K562 treated with DMSO at 1 percent for 24 hours (cell line): Measurements from ENCODE around the gene KRT80. TPM values are rescaled to one million over a fixed set of nuclear protein-coding genes. Genes with fewer than 3 reads are reported as not detected.

Experiments
- total RNA-seq: library from RNA; unstranded; fragments of 300-600 nt; gene quantifications from 2 replicates; pipeline ENCODE4 v1.2.3, GENCODE V29; 2022; ENCODE audit warnings: low read depth; ENCODE audit not compliant: insufficient read depth

KRT80 gene
- total RNA-seq: not detected in 2 replicates

DNA sequence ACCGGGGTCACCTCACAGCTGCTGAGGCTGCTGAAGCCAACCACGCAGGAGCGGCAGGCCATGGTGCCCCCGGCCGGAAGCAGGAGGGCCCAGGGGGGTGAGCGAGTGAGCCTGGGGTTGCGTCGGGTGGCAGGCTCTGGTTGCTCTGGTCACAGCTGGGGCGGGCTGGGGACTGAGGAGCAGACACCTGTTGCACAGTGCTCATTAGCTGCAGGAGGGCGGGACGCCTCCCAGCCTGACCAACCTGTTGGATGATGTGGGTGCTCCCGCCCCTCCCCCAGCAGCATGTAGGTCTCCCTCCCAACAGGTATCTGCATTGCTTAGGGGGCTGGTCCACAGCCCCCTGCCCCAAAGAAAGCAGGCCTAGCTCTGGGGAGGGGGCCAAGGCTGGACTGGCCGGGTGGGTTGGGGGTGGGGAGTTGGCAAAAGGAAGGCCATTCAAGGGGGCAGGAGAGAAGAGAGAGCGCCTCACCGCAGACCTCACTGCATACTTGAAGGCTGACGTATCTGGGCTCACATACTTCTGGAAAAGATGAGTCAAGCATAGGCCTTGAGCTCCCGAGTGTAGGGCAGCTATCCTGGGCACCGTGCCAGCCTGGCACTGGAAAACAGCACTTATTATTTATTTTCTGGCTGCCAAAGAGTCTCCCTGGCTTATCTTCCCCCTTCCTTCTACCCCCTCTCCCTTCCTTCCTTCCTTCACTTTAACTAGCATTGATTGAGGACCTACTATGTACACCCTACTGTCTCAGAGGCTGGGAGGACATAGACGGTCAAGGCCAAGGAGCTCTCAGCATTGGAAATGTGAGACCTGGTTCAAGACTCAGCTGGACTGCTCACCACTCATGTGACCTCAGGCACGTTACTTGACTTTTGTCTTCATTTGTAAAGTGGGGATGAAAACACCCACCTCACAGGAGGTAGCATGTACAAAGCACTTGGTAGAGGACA lies at the start of gene KRT80:
TSS of gene KRT80 (minus strand) at position 174 of the 951 bp plus-strand sequence. CDS start at position 62, 112 bp downstream.

GRCh38 chr12:52232674-52233461 lies 41.1 kb upstream of the KRT80 start, which contains the start of gene KRT7:
TSS of gene KRT7 (plus strand) at chr12:52233243. CDS start at chr12:52233297, 54 bp downstream.

Other genes starting within 250 kb of the KRT80 start
- 11.8 and 14.4 TPM in 2 replicates for gene ACVR1B, start 240.3 kb downstream of the KRT80 start, total RNA-seq
- 12.3 and 13.6 TPM in 2 replicates for gene TAMALIN, start 185.1 kb downstream of the KRT80 start, total RNA-seq
- 3.6 and 3.8 TPM in 2 replicates for gene NR4A1, start 140.6 kb downstream of the KRT80 start, total RNA-seq
- gene ATG101, start 122.0 kb downstream of the KRT80 start, total RNA-seq: 65.8 and 66.0 TPM in 2 replicates
- gene SMIM41, start 112.3 kb downstream of the KRT80 start, total RNA-seq: not detected in 2 replicates
- not detected in 2 replicates for gene KRT7, start 41.2 kb upstream of the KRT80 start, total RNA-seq
- gene KRT86, start 82.6 kb upstream of the KRT80 start, total RNA-seq: 0.45 TPM in 1 of 2 replicates, not detected in the other
- 0.19 and 0.34 TPM in 2 replicates for gene KRT81, start 99.5 kb upstream of the KRT80 start, total RNA-seq
- not detected in 2 replicates for gene KRT83, start 129.4 kb upstream of the KRT80 start, total RNA-seq
- gene KRT85, start 175.5 kb upstream of the KRT80 start, total RNA-seq: not detected in 2 replicates
- gene KRT84, start 193.6 kb upstream of the KRT80 start, total RNA-seq: not detected in 2 replicates
- not detected in 2 replicates for gene KRT82, start 214.3 kb upstream of the KRT80 start, total RNA-seq
- gene KRT75, start 242.4 kb upstream of the KRT80 start, total RNA-seq: not detected in 2 replicates